Endothelial cell of umbilical vein (primary cell): ENCODE results near the gene VIM. TPM values are rescaled to one million over a fixed set of nuclear protein-coding genes. Genes with fewer than 3 reads are reported as not detected.

Experiments
- BruUV-seq: library from RNA; stranded (reverse); fragments of 400-500 nt; replicated peaks from 2 replicates; lab custom pipeline; 2021; lab: Mats Ljungman, UMichigan
- CTCF ChIA-PET: fragments of 300-600, 350-600 bp; sonication (Branson Sonifier 250); formaldehyde crosslinking; loops from one replicate; lab custom pipeline; 2021; ENCODE audit warnings: antibody characterized with exemption, inconsistent platforms; lab: Charles Lee
- POLR2A ChIA-PET: fragments of 300-600, 350-600 bp; sonication (Branson Sonifier 250); formaldehyde crosslinking; loops from one replicate; lab custom pipeline; 2021; ENCODE audit warnings: antibody characterized with exemption, inconsistent platforms; lab: Charles Lee
- DNase-seq: peaks from one replicate; pipeline ENCODE4 v3.0.0-alpha.2; 2011; ENCODE audit warnings: low read depth, low spot score
- FAIRE-seq: peaks from 2 replicates; lab custom pipeline; 2011; peaks lifted over from hg19 to GRCh38; lab: Jason Lieb, UNC
- H2AFZ ChIP-seq: 2 replicates; pipeline ENCODE4 v1.6.0; 2012; ENCODE audit warnings: low read depth, low read length, control low read depth, inconsistent platforms
- H3K27ac ChIP-seq: 2 replicates; pipeline ENCODE4 v1.5.1; 2011; ENCODE audit warnings: low read depth, mild to moderate bottlenecking, control low read depth, low read length, moderate library complexity; ENCODE audit not compliant: insufficient read depth
- H3K27me3 ChIP-seq, 2 experiments: 2 replicates each; pipeline versions ENCODE4 v1.6.0 to v1.6.1; 2011; ENCODE audit warnings: low read length in 2 of 2, mixed read lengths in 1 of 2; ENCODE audit not compliant: control insufficient read depth in 2 of 2, insufficient read depth in 2 of 2
- H3K36me3 ChIP-seq, 2 experiments: 2 replicates in 1 of 2; 3 replicates in 1 of 2; pipeline ENCODE4 v1.5.1; 2011; ENCODE audit warnings: low read length in 2 of 2, mild to moderate bottlenecking in 1 of 2, moderate library complexity in 1 of 2; ENCODE audit not compliant: control insufficient read depth in 2 of 2, insufficient read depth in 2 of 2; ENCODE audit errors: extremely low read depth in 1 of 2
- H3K4me1 ChIP-seq: 3 replicates; pipeline ENCODE4 v1.5.1; 2011; ENCODE audit warnings: mild to moderate bottlenecking, low read length; ENCODE audit not compliant: control insufficient read depth, insufficient read depth; ENCODE audit errors: extremely low read depth
- H3K4me2 ChIP-seq: 2 replicates; pipeline ENCODE4 v1.6.1; 2011; ENCODE audit warnings: low read length, control low read depth, mixed read lengths; ENCODE audit not compliant: insufficient read depth
- H3K4me3 ChIP-seq, 3 experiments: fragments of 200-600 bp in 1 of 3; sonication (generic), shearing (Covaris generic) in 1 of 3; replicated peaks in 1 of 3; 2 replicates each; pipeline ENCODE4 v1.5.1; 2011 to 2016; ENCODE audit warnings: control low read depth in 3 of 3, low read length in 3 of 3, mild to moderate bottlenecking in 2 of 3, inconsistent platforms in 1 of 3, low read depth in 1 of 3, moderate library complexity in 1 of 3; ENCODE audit not compliant: insufficient read depth in 1 of 3
- H3K79me2 ChIP-seq: 2 replicates; pipeline ENCODE4 v1.6.0; 2012; ENCODE audit warnings: low read length, inconsistent platforms; ENCODE audit not compliant: control insufficient read depth, insufficient read depth
- H3K9ac ChIP-seq: replicated peaks from 2 replicates; pipeline ENCODE3; 2011; ENCODE audit warnings: low read length, control low read depth; ENCODE audit not compliant: insufficient read depth; ENCODE audit errors: extremely low read depth
- H3K9me1 ChIP-seq: replicated peaks from 3 replicates; pipeline ENCODE4 v1.6.0; 2011; ENCODE audit warnings: mild to moderate bottlenecking, low read length; ENCODE audit not compliant: control insufficient read depth, insufficient read depth; ENCODE audit errors: extremely low read depth
- H3K9me3 ChIP-seq: replicated peaks from 2 replicates; pipeline ENCODE4 v1.5.1; 2012; ENCODE audit warnings: low read length, inconsistent platforms; ENCODE audit not compliant: control insufficient read depth, insufficient read depth
- H4K20me1 ChIP-seq: replicated peaks from 2 replicates; pipeline ENCODE3; 2011; ENCODE audit warnings: mild to moderate bottlenecking, low read length; ENCODE audit not compliant: control insufficient read depth, insufficient read depth; ENCODE audit errors: extremely low read depth
- CTCF ChIP-seq, 2 donors: IDR thresholded peaks; 1 replicate in 1 of 2; 2 replicates in 1 of 2; pipeline ENCODE4 v1.5.1; 2011; ENCODE audit warnings: low read length in 2 of 2, mild to moderate bottlenecking in 2 of 2, moderate library complexity in 2 of 2, control low read depth in 1 of 2, inconsistent platforms in 1 of 2, low read depth in 1 of 2; ENCODE audit not compliant: insufficient read depth in 1 of 2; ENCODE audit errors: extremely low read depth in 1 of 2
- EZH2 ChIP-seq: IDR thresholded peaks from 2 replicates; pipeline ENCODE4 v1.6.1; 2012; ENCODE audit warnings: borderline replicate concordance, low read depth, mild to moderate bottlenecking, moderate library complexity, low read length, inconsistent platforms; ENCODE audit not compliant: severe bottlenecking
- FOS ChIP-seq: IDR thresholded peaks from 2 replicates; pipeline ENCODE4 v1.6.1; 2011; ENCODE audit warnings: mild to moderate bottlenecking, low read length, moderate library complexity, borderline replicate concordance; ENCODE audit not compliant: insufficient read depth
- GATA2 ChIP-seq: IDR thresholded peaks from 2 replicates; pipeline ENCODE4 v1.7.0; 2011; ENCODE audit warnings: low read depth, mild to moderate bottlenecking, moderate library complexity, mixed read lengths, low read length; ENCODE audit not compliant: insufficient read length, insufficient read depth
- JUN ChIP-seq: IDR thresholded peaks from 2 replicates; pipeline ENCODE4 v1.6.1; 2011; ENCODE audit warnings: borderline replicate concordance, low read depth; ENCODE audit not compliant: insufficient read length, insufficient read depth
- MAX ChIP-seq: IDR thresholded peaks from 2 replicates; pipeline ENCODE4 v1.6.1; 2011; ENCODE audit not compliant: insufficient read depth, insufficient read length
- MYC ChIP-seq: IDR thresholded peaks from one replicate; pipeline ENCODE4 v1.6.1; 2011; ENCODE audit warnings: mild to moderate bottlenecking, low read depth, low read length
- POLR2A ChIP-seq: IDR thresholded peaks from 2 replicates; pipeline ENCODE4 v1.6.1; 2012; ENCODE audit warnings: low read depth, mild to moderate bottlenecking, control low read depth, low read length
- POLR2AphosphoS5 ChIP-seq: IDR thresholded peaks from 2 replicates; pipeline ENCODE4 v1.6.1; 2012; ENCODE audit warnings: low read depth, mild to moderate bottlenecking, control low read depth, low read length, moderate library complexity; ENCODE audit not compliant: insufficient read depth
- dilution Hi-C: fragments of 300-500 bp; cut with MboI; formaldehyde crosslinking; loops from one replicate; pipeline ENCODE4 v1.15.0; 2019; ENCODE audit warnings: low sequenced_read_pairs; ENCODE audit not compliant: extremely low pct_ligation_motif_present
- intact Hi-C: fragments of 100-400 bp; cut with micrococcal nuclease; formaldehyde crosslinking; loops from one replicate; pipeline ENCODE4 v1.10.0; 2022
- polyA plus RNA-seq, 4 experiments: library from polyadenylated mRNA; depleted of rRNA in 3 of 4; stranded (reverse) in 3 of 4; unstranded in 1 of 4; fragments of >200 nt; gene quantifications; 2 replicates each; pipeline versions ENCODE4 v1.2.1 to v1.2.3, GENCODE V29; 2011 to 2012; ENCODE audit warnings: missing spikeins in 1 of 4
- total RNA-seq: library from RNA; stranded (reverse); gene quantifications from 2 replicates; pipeline ENCODE4 v1.2.3, GENCODE V29; 2021

Gene VIM
- total and polyA plus RNA-seq, 2 donors (not counting 3 experiments of a cell fraction or from before 2014, with no cell fraction given) = 5,699 to 5,781 TPM

GRCh38 chr10:17195083-17195482 lies 33.0 kb upstream of the VIM start:
- intact Hi-C loops (no loop called here), dilution Hi-C loops (no loop called here)
- POLR2A ChIA-PET = no interaction called here
- no peaks in the 10 kb centered on the region for H3K27me3 ChIP-seq
- H3K36me3 ChIP-seq = no peaks in the 10 kb centered on the region
- H3K9me1 ChIP-seq = no peaks in the 10 kb centered on the region
- no peak for FAIRE-seq
- H3K4me2 ChIP-seq = no peak overlapping the region
- H4K20me1 ChIP-seq = no peaks in the 10 kb centered on the region
- BruUV-seq = no TSS peak
- no peaks in the 10 kb centered on the region for H3K9me3 ChIP-seq
- peaks cover 12% of the 10 kb centered on the region for H3K4me1 ChIP-seq
- H3K79me2 ChIP-seq = peaks cover 11% of the 10 kb centered on the region
- TF ChIP-seq MAX (no peak), GATA2 (no peak), EZH2 (no peak), MYC (no peak), POLR2AphosphoS5 (no peak), CTCF (IDR thresholded peaks at IDR 0.05; ENCODE audit: extremely low read depth in 1 of 2, insufficient read depth in 1 of 2, low read depth in 1 of 2, low read length in 2 of 2) (no peak), POLR2A (no peak), FOS (no peak), JUN (no peak)
- H3K27ac ChIP-seq = no peak overlapping the region
- H3K4me3 ChIP-seq = no peak overlapping the region
- H3K9ac ChIP-seq = no peak overlapping the region
- DNase-seq = no peak
- no peak overlapping the region for H2AFZ ChIP-seq
- CTCF ChIA-PET = no interaction called here
